Measurements from ENCODE around the gene PRKG1. TPM values are rescaled to one million over a fixed set of nuclear protein-coding genes. Genes with fewer than 3 reads are reported as not detected.

The PRKG1 gene
- total and polyA plus RNA-seq, 2 of the 8 experiments (the other 6 are each of a cell fraction or from before 2014, with no cell fraction given) = 4.2 to 15.2 TPM

- Histone ChIP-seq H2BK20ac (ENCODE audit: low read length) (no peak overlapping the region), H3K56ac (replicated peaks; ENCODE audit: insufficient read length, low read depth, low read length) (no peak overlapping the region), H2AK5ac (ENCODE audit: low read depth, low read length) (no peak overlapping the region), H2BK120ac (replicated peaks; ENCODE audit: low read depth, low read length) (no peak overlapping the region), H3K79me1 (ENCODE audit: low read depth, low read length) (no peaks in the 10 kb centered on the region), H3K4ac (replicated peaks; ENCODE audit: insufficient read length, low read depth, low read length) (no peak overlapping the region), H3K4me2 (ENCODE audit: insufficient read depth in 1 of 2, low read depth in 2 of 2, low read length in 2 of 2) (no peak overlapping the region), H3K14ac (ENCODE audit: insufficient read length) (no peak overlapping the region), H4K5ac (ENCODE audit: insufficient read length, low read depth, low read length) (no peak overlapping the region), H3K27me3 (replicated peaks in 1 of 4; ENCODE audit: control insufficient read depth in 3 of 4, extremely low read depth in 1 of 4, insufficient read depth in 3 of 4, low read length in 3 of 4) (no peaks in the 10 kb centered on the region), H3K23me2 (ENCODE audit: low read depth, low read length) (no peaks in the 10 kb centered on the region; the same call in 1 of the 2 replicates), H3K27ac (ENCODE audit: low read depth, low read length) (no peak overlapping the region), H3K9ac (replicated peaks in 1 of 4; ENCODE audit: extremely low read depth in 1 of 4, low read depth in 3 of 4, low read length in 3 of 4) (no peak overlapping the region), H3K36me3 (ENCODE audit: control insufficient read depth in 2 of 4, insufficient read depth in 4 of 4, low read length in 3 of 4) (no peaks in the 10 kb centered on the region), H4K8ac (ENCODE audit: extremely low read depth, insufficient read depth, low read length) (no peak overlapping the region), H2AFZ (ENCODE audit: low read length) (no peak overlapping the region), H3K23ac (ENCODE audit: insufficient read length) (no peak overlapping the region), H4K91ac (replicated peaks; ENCODE audit: insufficient read length, low read length) (no peak overlapping the region), H3K4me1 (replicated peaks in 1 of 4; ENCODE audit: control insufficient read depth in 3 of 4, insufficient read depth in 4 of 4, low read length in 3 of 4) (peaks cover 0 to 3% (median 0%) of the 10 kb centered on the region in 4 experiments; a peak in 1 of 7 replicates), H3K9me3 (ENCODE audit: insufficient read depth in 2 of 2, low read depth in 1 of 2, low read length in 1 of 2) (no peaks in the 10 kb centered on the region), H2BK5ac (ENCODE audit: low read depth, low read length) (no peak overlapping the region), H2BK15ac (ENCODE audit: low read length) (no peak overlapping the region), H2BK12ac (ENCODE audit: low read depth, low read length) (no peak overlapping the region), H3K18ac (ENCODE audit: extremely low read depth, low read length) (no peak overlapping the region), H3K4me3 (ENCODE audit: extremely low read depth in 1 of 4, insufficient read depth in 2 of 4, low read depth in 3 of 4, low read length in 4 of 4) (no peak overlapping the region), H4K20me1 (replicated peaks in 1 of 2; ENCODE audit: control insufficient read depth in 1 of 2, insufficient read depth in 2 of 2, low read length in 2 of 2) (no peaks in the 10 kb centered on the region), H3K79me2 (ENCODE audit: control insufficient read depth in 1 of 2, insufficient read depth in 2 of 2, low read length in 2 of 2) (no peaks in the 10 kb centered on the region)
- no peak for DNase-seq (ENCODE audit: low read depth in 1 of 2, low spot score in 2 of 2)
- FAIRE-seq = no peak
- CTCF ChIA-PET (ENCODE audit: partially characterized antibody) = interaction anchor here (0.9 to 1.0 kb wide), 2 partner anchors 9 to 415 kb away, joined by 3 read pairs; no protein-coding TSS in a partner anchor
- POLR2A ChIA-PET (ENCODE audit: partially characterized antibody) = no interaction called here
- WGBS, 2 experiments (ENCODE audit: extremely low coverage in 1 of 2, insufficient coverage in 1 of 2, insufficient read length in 1 of 2, insufficient replicate concordance in 2 of 2, low coverage in 1 of 2, low lambda C conversion rate in 2 of 2, missing lambda C conversion rate in 1 of 2) = 91% methylated on average over 3 of the region's 3 CpGs; no CpG with 5 or more reads in 1 of the 2 experiments
- TF ChIP-seq GTF2F1 (IDR thresholded peaks at IDR 0.05; ENCODE audit: borderline replicate concordance, low read depth, low read length) (no peak), SP4 (IDR thresholded peaks at IDR 0.05; ENCODE audit: low read length) (no peak), EGR1 (IDR thresholded peaks at IDR 0.05; ENCODE audit: borderline replicate concordance, low read depth, low read length) (no peak), RNF2 (IDR thresholded peaks at IDR 0.05; ENCODE audit: borderline replicate concordance, low read depth, low read length, missing control alignments, poor library complexity, severe bottlenecking) (no peak), TAF1 (IDR thresholded peaks at IDR 0.05; ENCODE audit: low read depth, low read length) (no peak), TBP (IDR thresholded peaks at IDR 0.05; ENCODE audit: low read depth, low read length) (no peak), SIRT6 (IDR thresholded peaks at IDR 0.05; ENCODE audit: low read length) (no peak), NRF1 (IDR thresholded peaks at IDR 0.05; ENCODE audit: low read depth, low read length) (no peak), RXRA (IDR thresholded peaks at IDR 0.05; ENCODE audit: insufficient read depth, low read depth, low read length) (no peak), TEAD4 (IDR thresholded peaks at IDR 0.05; ENCODE audit: low read depth, low read length) (no peak)
- TF ChIP-seq, protein P1, sequence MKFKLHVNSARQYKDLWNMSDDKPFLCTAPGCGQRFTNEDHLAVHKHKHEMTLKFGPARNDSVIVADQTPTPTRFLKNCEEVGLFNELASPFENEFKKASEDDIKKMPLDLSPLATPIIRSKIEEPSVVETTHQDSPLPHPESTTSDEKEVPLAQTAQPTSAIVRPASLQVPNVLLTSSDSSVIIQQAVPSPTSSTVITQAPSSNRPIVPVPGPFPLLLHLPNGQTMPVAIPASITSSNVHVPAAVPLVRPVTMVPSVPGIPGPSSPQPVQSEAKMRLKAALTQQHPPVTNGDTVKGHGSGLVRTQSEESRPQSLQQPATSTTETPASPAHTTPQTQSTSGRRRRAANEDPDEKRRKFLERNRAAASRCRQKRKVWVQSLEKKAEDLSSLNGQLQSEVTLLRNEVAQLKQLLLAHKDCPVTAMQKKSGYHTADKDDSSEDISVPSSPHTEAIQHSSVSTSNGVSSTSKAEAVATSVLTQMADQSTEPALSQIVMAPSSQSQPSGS (IDR thresholded peaks at IDR 0.05; ENCODE audit: low read length) = no peak
These were observed 730.6 kb downstream of the PRKG1 start for GRCh38 chr10:51804866-51805265.

All from H1 (cell line).